RPMI8226 (cell line): ENCODE results near the gene INPP4B.

Experiments
- DNase-seq: peaks from one replicate; pipeline ENCODE4 v3.0.0-alpha.2; 2015

The INPP4B gene

DNA sequence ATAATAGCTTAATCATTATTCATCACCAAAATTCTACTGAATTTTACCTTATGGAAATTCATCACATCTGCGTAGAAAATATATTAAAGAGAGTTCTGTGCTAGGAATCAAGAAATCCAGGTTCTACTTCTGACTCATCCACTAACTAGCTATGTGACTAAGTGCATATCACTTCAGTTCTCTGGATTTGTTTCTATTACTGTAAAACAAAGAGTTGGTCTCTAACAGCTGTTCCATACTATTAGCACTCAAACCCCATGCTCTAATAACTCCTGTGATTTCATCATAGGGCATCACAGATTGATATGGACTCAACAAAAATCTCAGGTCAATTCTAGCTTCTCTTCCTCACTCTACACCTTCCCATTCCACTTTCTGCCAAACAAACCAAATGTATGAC is 572.0 kb downstream of the INPP4B start:
- no peak for DNase-seq

DNA sequence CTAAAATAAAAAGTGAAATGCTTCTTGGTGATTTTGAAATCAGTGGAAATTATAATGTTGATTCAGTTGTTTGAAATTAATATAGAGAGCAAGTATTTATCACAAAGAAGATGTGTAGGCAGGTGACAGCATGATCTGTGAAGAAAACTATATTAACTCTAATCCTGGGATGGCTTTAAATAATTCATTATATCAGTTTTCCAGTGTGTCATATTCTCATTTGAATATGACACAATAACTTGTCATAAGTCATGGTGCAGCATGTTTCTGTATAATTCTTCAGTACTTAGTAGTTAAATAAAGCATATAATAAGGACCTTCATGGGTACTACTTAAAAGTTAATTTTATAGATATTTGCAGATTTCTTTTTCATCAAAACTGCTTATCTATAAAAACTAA is 573.6 kb downstream of the INPP4B start:
- DNase-seq, result no peak

- no peak for DNase-seq
Measured at GRCh38 chr4:142271832-142272231, 574.3 kb downstream of the INPP4B start.

- DNase-seq, result no peak
Measured at GRCh38 chr4:142267101-142267500, 579.0 kb downstream of the INPP4B start.

DNA sequence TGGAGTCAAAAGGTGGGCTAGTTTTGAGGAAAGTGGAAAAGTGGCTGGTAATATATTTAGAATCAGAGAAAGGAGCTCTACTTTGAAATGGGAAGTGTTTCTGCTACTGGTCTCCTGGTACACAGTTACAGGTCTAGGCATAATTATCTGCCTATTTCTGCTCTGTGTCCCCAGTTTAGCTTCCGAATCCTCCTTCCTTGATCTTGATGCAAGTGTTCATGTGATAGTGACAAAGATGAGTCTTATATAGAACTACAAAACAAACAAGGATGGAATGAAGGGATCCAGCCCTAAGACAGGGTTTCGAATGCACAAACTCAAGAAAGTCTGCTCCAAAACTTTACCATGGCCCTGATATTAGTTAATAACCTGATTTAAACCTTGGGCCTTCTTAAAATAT is 580.2 kb downstream of the INPP4B start:
- no peak for DNase-seq

- no peak for DNase-seq
Measured at GRCh38 chr4:142265536-142265935, 580.6 kb downstream of the INPP4B start.

DNA sequence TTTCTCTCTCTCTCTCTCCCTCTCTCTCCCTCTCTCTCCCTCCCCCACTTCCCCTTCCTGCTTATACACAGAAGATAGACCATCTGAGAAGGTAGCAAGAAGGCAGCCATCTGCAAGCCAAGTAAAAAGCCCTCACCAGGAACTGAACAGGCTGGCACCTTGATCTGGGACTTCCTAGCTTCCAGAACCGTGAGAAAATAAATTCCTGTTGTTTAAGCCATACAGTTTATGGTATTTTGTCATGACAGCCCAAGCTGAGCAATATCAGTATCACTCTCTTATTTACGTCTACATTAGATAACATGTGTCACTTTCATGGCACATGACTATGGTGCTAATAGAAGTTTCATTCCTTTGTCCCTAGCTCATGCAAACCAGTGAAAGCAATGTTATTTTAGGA is 581.1 kb downstream of the INPP4B start:
- no peak for DNase-seq

DNA sequence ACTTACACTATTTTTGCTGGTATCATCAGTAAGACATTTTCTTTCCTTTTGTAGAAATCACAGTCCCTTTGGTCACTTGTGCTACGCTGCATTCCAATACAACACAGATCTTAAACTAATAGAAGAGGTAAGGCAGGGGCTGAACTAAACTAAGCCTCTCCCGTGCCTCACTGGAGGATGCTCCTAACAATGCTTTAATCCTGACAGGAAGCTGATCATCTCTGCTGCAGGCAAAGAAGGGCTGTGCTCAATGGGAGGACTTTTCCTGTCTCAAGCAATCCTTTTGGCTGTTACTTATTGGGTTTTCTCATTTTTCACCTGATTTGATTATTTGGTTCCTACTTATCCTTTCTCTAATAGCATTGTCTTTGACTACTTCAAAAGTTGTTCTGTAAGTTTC is 583.1 kb downstream of the INPP4B start:
- DNase-seq, result no peak

GRCh38 chr4:142248946-142249345 is 597.2 kb downstream of the INPP4B start:
- DNase-seq, result no peak

- no peak for DNase-seq
Measured at GRCh38 chr4:142243255-142243654, 602.8 kb downstream of the INPP4B start.

DNA sequence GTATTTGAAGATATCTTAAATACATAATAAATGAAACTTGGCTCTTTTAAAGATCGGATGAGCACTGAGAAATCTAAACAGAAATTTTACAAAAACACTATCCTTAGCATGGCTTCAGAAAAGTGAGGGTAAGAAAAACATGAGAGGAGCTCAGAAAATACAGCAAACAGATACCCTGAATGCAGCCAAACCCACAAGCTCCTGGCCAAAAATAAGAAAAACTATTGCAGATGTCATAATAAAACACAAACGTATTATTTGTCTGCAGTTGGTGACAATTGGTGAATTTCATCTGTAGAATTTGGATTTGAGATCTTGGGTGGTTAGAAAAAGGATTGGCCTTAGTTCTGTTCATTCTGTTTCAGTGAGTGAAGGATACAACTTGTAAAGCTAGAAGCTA is 603.9 kb downstream of the INPP4B start:
- DNase-seq, result no peak

DNA sequence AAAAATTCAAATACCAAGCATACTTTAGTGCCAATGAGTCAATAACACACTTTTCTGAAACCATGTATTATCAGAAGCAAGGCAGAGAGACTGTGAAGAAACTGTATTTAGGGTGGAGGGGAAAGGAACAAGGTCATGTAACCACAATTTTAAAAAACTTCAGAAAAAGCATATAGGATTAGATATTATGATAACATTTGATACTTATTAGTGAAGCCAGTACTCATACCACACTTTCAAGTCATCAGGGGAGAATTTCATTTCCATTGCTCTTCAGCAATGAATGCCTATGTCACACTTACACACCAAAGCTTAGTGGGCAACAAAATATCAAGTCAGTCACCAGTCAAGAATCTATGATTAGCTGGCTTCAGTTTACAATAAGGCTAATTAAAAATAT is 607.5 kb downstream of the INPP4B start:
- no peak for DNase-seq

GRCh38 chr4:142236268-142236667 is 609.8 kb downstream of the INPP4B start:
- DNase-seq, result no peak

DNA sequence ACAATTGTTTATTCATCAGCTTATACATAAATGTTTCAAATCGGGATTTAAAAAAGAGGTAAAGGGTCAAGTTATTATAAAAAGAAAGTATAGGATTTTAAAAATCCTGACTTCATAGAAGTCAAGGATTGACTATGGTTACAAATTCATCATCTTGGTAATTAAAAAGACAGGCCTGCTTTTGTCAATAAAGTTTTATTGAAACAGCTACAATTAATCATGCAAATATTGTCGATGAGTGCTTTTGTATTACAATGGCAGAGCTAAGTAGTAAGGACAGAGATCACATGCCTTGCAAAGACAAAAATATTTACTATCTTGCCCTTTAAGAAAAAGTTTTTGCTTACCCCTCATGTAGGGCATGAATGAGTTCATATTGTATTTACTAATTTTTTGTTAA is 614.3 kb downstream of the INPP4B start:
- DNase-seq, result no peak

DNA sequence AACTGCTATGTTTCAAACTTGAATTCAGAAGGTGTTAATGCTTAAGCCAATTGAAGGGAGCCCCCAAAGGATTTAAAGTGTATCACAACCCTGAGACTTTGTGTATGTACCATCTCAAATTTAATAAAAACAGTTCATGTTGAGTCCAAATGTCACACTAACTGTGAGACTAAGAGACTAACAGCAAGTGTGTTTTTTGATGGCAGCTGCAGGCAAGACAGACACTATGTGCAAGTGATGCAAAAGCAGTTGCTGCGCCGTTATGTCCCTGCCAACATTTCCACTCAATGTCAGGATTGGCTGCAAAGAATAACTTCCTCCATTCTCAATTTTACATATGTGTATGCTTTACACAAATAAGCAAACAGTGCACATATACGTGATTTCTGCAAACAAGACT is 615.1 kb downstream of the INPP4B start:
- DNase-seq, result no peak

DNA sequence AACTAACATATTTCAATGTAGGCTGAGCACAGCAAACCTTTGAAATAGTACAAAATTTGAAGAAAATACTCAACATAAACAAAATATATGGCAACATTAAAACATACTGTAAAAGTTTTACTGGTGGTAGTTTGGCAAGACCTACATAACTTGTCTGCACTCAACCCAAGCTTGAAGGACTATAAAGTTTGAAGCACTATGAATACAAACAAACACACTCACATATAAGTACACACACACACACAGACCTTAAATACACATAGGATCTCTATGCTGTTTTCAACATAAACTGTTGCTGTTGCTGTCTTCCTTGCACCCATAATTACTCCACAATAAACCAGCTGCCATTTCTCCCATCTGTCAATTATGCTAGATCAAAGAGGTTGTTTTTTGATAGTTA is 620.1 kb downstream of the INPP4B start:
- no peak for DNase-seq

- DNase-seq, result no peak
Measured at GRCh38 chr4:142222127-142222526, 624.0 kb downstream of the INPP4B start.

DNA sequence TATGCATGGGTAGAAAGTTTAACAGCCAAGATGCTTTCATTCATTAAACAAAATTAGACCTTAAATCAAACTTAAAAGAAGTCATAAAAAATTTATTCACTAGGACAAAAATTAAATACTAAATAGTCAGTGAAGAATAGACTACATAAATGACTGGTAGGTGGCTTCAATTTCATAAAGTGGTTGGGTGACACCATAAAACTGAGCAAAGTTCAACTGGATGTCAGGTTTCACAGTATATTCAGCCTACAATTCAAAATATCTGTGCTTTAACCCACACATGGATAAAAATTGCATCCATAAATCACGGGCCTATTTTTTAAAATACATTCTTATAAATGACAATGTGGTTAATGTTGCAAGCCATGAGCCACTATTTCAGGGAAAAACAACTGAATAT is 627.4 kb downstream of the INPP4B start:
- DNase-seq, result no peak

GRCh38 chr4:142211444-142211843 is 634.7 kb downstream of the INPP4B start:
- DNase-seq, result no peak

- no peak for DNase-seq
Measured at GRCh38 chr4:142203505-142203904, 642.6 kb downstream of the INPP4B start.

DNA sequence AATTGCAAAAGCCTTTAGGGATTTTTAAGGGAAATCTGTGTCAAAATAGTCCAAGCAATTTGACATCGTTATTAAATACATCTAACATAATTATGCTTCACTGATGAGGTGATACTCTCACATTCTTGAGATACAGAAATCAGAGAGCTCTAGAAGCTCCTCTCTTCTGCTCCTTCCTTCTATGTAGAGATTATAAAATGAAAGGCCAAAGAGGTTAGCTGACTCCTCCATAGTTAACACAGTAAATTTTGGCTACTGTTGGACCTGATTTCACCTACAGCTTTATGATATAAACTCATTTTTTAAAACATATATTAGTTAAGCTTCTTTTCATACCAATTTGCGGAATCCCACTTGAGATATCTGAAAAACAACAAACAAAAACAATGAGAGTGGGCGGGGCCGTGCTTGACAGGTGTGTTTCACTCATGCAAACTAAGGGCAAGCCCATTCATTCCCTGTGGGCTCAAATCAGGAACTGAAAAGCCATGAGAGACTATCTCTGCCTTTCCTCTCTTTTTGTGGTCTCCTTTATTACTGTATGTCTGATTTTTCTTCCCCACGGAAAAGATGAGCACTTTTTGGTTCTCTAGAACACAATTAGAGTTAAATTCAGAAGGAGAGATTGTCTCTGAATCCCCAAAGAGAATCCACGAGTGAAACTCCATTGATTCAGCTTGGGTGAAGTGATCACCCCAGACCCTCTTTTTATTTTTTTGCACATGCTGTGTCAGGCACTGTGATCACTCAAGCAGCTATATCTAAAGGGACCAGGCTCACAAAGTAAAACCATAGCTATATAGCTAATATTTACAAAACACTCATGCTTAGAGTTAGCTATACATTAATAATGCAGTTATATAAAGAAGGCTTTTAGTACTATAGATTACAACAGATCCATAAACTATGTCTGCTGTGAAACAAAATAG is 643.4 kb downstream of the INPP4B start:
- DNase-seq, result peak; percentile 41

- DNase-seq, result no peak
Measured at GRCh38 chr4:142201041-142201440, 645.1 kb downstream of the INPP4B start.

GRCh38 chr4:142194905-142195304 is 651.2 kb downstream of the INPP4B start:
- no peak for DNase-seq

DNA sequence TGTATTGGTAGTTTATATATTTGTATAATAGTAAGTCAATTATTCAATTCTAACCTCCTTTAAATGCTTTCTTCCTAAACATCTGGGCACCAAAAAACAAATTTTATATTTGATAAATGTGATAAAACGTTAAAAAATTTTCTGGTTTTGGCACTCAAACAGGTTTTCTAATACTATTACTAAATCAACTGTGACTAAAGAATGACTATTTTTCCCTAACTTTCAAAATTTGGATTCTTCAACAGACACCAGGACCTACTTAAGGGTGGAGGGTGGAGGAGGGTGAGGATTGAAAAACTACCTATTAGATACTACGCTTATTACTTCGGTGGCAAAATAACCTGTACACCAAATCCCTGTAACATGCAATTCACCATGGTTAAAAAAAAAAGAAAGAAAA is 654.2 kb downstream of the INPP4B start:
- no peak for DNase-seq

- DNase-seq, result no peak
Measured at GRCh38 chr4:142181021-142181420, 665.1 kb downstream of the INPP4B start.
